Gastroesophageal sphincter (tissue), 3 donors: ENCODE data around the gene ARNT2.

ENCODE experiments used
- CTCF ChIP-seq, 4 experiments: fragments of 200-600 bp in 2 of 4; fragments of 450-650 bp in 2 of 4; sonication (generic) in 1 of 4; IDR thresholded peaks; one replicate each; pipeline ENCODE4 v1.5.1; 2017 to 2019; ENCODE audit warnings: antibody characterized with exemption in 4 of 4, mild to moderate bottlenecking in 2 of 4, moderate library complexity in 2 of 4
- EP300 ChIP-seq: sonication (generic); formaldehyde crosslinking; IDR thresholded peaks from one replicate; pipeline ENCODE4 v1.6.1; 2017; ENCODE audit warnings: antibody characterized with exemption, mild to moderate bottlenecking
- POLR2A ChIP-seq, 2 donors: fragments of 450-650 bp; IDR thresholded peaks; one replicate each; pipeline ENCODE4 v1.6.1; 2017; ENCODE audit warnings: antibody characterized with exemption in 2 of 2, mild to moderate bottlenecking in 2 of 2, moderate library complexity in 1 of 2
- POLR2AphosphoS5 ChIP-seq: sonication (generic); formaldehyde crosslinking; IDR thresholded peaks from one replicate; pipeline ENCODE4 v1.6.1; 2017; ENCODE audit warnings: antibody characterized with exemption

GRCh38 chr15:80606511-80607071 lies 202.4 kb downstream of the ARNT2 start:
- TF ChIP-seq CTCF (IDR thresholded peaks at IDR 0.05) (no peak), POLR2A (IDR thresholded peaks at IDR 0.05) (no peak), POLR2AphosphoS5 (no peak), EP300 (no peak)
